ENCODE measurements around the gene ATP8A2.
"Not testable (repeated sequence)": the region's sequence is repeated elsewhere in the genome, so short reads cannot be mapped to it uniquely, and the experiment has no call there.

DNA sequence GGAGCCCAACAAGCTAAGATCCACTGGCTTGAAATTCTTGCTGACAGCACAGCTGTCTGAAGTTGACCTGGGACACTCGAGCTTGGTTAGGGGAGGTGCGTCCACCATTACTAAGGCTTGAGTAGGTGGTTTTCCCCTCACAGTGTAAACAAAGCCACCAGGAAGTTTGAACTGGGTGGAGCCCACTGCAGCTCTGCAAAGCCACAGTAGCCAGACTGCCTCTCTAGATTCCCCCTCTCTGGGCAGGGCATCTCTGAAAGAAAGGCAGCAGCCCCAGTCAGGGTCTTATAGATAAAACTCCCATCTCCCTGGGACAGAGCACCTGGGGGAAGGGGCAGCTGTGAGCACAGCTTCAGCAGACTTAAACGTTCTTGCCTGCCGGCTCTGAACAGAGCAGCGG lies 582.3 kb downstream of the ATP8A2 start:
- TF ChIP-seq, protein P1, sequence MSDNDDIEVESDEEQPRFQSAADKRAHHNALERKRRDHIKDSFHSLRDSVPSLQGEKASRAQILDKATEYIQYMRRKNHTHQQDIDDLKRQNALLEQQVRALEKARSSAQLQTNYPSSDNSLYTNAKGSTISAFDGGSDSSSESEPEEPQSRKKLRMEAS (IDR thresholded peaks at IDR 0.05), result not testable (repeated sequence)
- TF ChIP-seq, protein P2, sequence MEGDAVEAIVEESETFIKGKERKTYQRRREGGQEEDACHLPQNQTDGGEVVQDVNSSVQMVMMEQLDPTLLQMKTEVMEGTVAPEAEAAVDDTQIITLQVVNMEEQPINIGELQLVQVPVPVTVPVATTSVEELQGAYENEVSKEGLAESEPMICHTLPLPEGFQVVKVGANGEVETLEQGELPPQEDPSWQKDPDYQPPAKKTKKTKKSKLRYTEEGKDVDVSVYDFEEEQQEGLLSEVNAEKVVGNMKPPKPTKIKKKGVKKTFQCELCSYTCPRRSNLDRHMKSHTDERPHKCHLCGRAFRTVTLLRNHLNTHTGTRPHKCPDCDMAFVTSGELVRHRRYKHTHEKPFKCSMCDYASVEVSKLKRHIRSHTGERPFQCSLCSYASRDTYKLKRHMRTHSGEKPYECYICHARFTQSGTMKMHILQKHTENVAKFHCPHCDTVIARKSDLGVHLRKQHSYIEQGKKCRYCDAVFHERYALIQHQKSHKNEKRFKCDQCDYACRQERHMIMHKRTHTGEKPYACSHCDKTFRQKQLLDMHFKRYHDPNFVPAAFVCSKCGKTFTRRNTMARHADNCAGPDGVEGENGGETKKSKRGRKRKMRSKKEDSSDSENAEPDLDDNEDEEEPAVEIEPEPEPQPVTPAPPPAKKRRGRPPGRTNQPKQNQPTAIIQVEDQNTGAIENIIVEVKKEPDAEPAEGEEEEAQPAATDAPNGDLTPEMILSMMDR (IDR thresholded peaks at IDR 0.05; ENCODE audit: control extremely low read depth in 1 of 3, insufficient read depth in 1 of 3, low read depth in 1 of 3, low read length in 3 of 3), result not testable (repeated sequence)
- not testable (repeated sequence) for TF ChIP-seq EP300 (IDR thresholded peaks at IDR 0.05; ENCODE audit: borderline replicate concordance in 1 of 2, low read depth in 2 of 2, low read length in 2 of 2)

Measured in H1 (cell line).